ENCODE measurements around the gene LNPEP. TPM values are rescaled to one million over a fixed set of nuclear protein-coding genes. Genes with fewer than 3 reads are reported as not detected.

Gene LNPEP
- total and polyA plus RNA-seq, 10 of the 15 experiments (the other 5 are each of a cell fraction or from before 2014, with no cell fraction given), result 5.6 to 54.9 (median 25.0) TPM

GRCh38 chr5:96935559-96936430 is at the start of gene LNPEP (continued):
- TF ChIP-seq BCLAF1 (IDR thresholded peaks at IDR 0.05) (no peak), SIX5 (IDR thresholded peaks at IDR 0.05; ENCODE audit: low read depth, low read length, severe bottlenecking) (no peak), ESRRA (IDR thresholded peaks at IDR 0.05; ENCODE audit: low read length) (no peak), HDAC6 (IDR thresholded peaks at IDR 0.05; ENCODE audit: unreplicated experiment) (no peak), MEF2B (IDR thresholded peaks at IDR 0.05; ENCODE audit: partially characterized antibody, poor library complexity, severe bottlenecking) (no peak), ZNF592 (IDR thresholded peaks at IDR 0.05) (no peak), ZNF687 (IDR thresholded peaks at IDR 0.05) (peak; percentile 67), SIN3A (IDR thresholded peaks at IDR 0.05; ENCODE audit: low read depth, low read length) (no peak), POU2F2 (IDR thresholded peaks at IDR 0.05; ENCODE audit: borderline replicate concordance, low read depth, low read length) (peak; percentile 59; the same call in 1 of the 3 replicates), YY1 (IDR thresholded peaks at IDR 0.05; ENCODE audit: low read depth, low read length) (peak; percentile 88), IRF3 (IDR thresholded peaks at IDR 0.05) (no peak), CEBPZ (IDR thresholded peaks at IDR 0.05; ENCODE audit: low read depth, low read length) (no peak)

All from GM12878 (cell line).